MM.1S (cell line): ENCODE data around the gene PDE6B.
A peak's percentile ranks its signal among the peaks of the same experiment; 100 is the strongest.
"Not testable (repeated sequence)": the region's sequence is repeated elsewhere in the genome, so short reads cannot be mapped to it uniquely, and the experiment has no call there.

Source experiments
- DNase-seq: peaks from one replicate; pipeline ENCODE4 v3.0.0-alpha.2; 2015
- H2AFZ ChIP-seq: fragments of 300-600 bp; sonication (generic); 2 replicates; pipeline ENCODE4 v1.6.0; 2016; ENCODE audit warnings: antibody characterized with exemption, low read length
- H3F3A ChIP-seq: fragments of 300-600 bp; sonication (generic); 2 replicates; pipeline ENCODE4 v1.6.1; 2016; ENCODE audit warnings: mild to moderate bottlenecking, antibody characterized with exemption, low read length, moderate library complexity, mixed read lengths; ENCODE audit not compliant: insufficient read depth
- H3K27ac ChIP-seq: fragments of 300-600 bp; sonication (generic); 2 replicates; pipeline ENCODE4 v1.5.1; 2016; ENCODE audit warnings: mild to moderate bottlenecking, low read length
- H3K27me3 ChIP-seq: fragments of 300-600 bp; sonication (generic); replicated peaks from 2 replicates; pipeline ENCODE4 v1.6.0; 2016; ENCODE audit warnings: low read length; ENCODE audit not compliant: insufficient read depth
- H3K36me3 ChIP-seq: fragments of 300-600 bp; sonication (generic); replicated peaks from 2 replicates; pipeline ENCODE4 v1.6.1; 2016; ENCODE audit warnings: mild to moderate bottlenecking, low read length, mixed read lengths; ENCODE audit not compliant: insufficient read depth
- H3K4me1 ChIP-seq: fragments of 300-600 bp; sonication (generic); 2 replicates; pipeline ENCODE4 v1.6.1; 2016; ENCODE audit warnings: low read length, mixed read lengths
- H3K4me2 ChIP-seq: fragments of 300-600 bp; sonication (generic); 2 replicates; pipeline ENCODE4 v1.6.0; 2016; ENCODE audit warnings: low read depth, low read length
- H3K4me3 ChIP-seq: fragments of 300-600 bp; sonication (generic); 2 replicates; pipeline ENCODE4 v1.5.1; 2016; ENCODE audit warnings: low read length, mixed read lengths
- H3K79me2 ChIP-seq: fragments of 300-600 bp; sonication (generic); 2 replicates; pipeline ENCODE4 v1.6.1; 2016; ENCODE audit warnings: mixed run types, low read length, mixed read lengths
- H3K9ac ChIP-seq: fragments of 300-600 bp; sonication (generic); 2 replicates; pipeline ENCODE4 v1.6.1; 2016; ENCODE audit warnings: low read length, mixed read lengths
- H3K9me2 ChIP-seq: fragments of 300-600 bp; sonication (generic); replicated peaks from 2 replicates; pipeline ENCODE4 v1.6.1; 2016; ENCODE audit warnings: mild to moderate bottlenecking, low read length, mixed read lengths; ENCODE audit not compliant: insufficient read depth
- H3K9me3 ChIP-seq: fragments of 300-600 bp; sonication (generic); replicated peaks from 2 replicates; pipeline ENCODE4 v1.6.1; 2016; ENCODE audit warnings: mild to moderate bottlenecking, low read length, mixed read lengths; ENCODE audit not compliant: insufficient read depth
- H4K20me1 ChIP-seq: fragments of 300-600 bp; sonication (generic); 2 replicates; pipeline ENCODE4 v1.6.1; 2016; ENCODE audit warnings: mild to moderate bottlenecking, low read length, moderate library complexity, mixed read lengths; ENCODE audit not compliant: insufficient read depth
- EZH2 ChIP-seq: fragments of 300-600 bp; sonication (generic); optimal IDR thresholded peaks from 2 replicates; pipeline ENCODE3; 2017; ENCODE audit warnings: low read depth, mild to moderate bottlenecking, antibody characterized with exemption, low read length, mixed read lengths
- EZH2phosphoT487 ChIP-seq: fragments of 300-600 bp; sonication (generic); IDR thresholded peaks from 2 replicates; pipeline ENCODE4 v1.6.1; 2018; ENCODE audit warnings: antibody characterized with exemption, low read length
- TF ChIP-seq, protein P1 (sequence below): fragments of 300-600 bp; sonication (generic); IDR thresholded peaks from 2 replicates; pipeline ENCODE4 v1.5.1; 2016; ENCODE audit warnings: antibody characterized with exemption, low read length, mixed read lengths

PDE6B gene

DNA sequence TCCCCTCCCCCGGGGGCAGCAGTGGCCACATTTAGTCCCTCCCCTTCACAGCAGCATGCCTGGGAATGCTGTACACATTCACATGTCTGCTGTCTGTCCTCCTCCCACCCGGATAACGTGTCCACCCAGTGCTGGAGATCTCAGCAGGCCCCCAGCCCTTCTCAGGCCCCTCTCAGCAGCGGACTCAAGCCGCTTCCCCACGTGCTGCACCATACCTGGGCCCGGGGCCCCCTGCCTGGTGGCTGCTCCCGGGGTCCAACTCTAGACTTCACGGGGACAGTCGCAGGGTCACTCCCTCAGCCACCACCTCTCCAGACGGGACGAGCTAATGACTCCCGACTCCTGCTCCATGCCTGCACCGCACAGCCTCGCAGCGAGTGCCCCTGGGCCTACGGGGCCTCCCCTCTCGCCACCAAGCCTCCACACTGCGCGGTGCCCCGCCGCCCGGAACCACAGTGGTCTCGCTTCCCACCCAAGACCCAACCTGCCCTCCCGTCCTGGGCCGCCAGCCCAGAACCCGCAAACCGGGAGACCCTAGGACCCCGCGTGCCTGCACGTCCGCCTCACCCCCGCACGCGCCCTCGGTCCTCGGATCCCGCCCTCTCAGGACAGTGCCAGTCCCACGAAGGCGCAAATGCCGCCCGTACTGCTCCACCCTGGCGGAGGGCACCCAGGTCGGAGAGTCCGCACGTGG, 79.0 kb downstream of the PDE6B start:
- no peaks in the 10 kb centered on the region for H3K79me2 ChIP-seq
- no peaks in the 10 kb centered on the region for H3K9me3 ChIP-seq
- H3K36me3 ChIP-seq, result no peaks in the 10 kb centered on the region
- no peak overlapping the region for H3K4me2 ChIP-seq
- DNase-seq, result no peak
- H3K9me2 ChIP-seq, result no peaks in the 10 kb centered on the region
- H3K4me3 ChIP-seq, result no peak overlapping the region
- H3K27ac ChIP-seq, result no peak overlapping the region
- no peaks in the 10 kb centered on the region for H3K27me3 ChIP-seq
- no peak overlapping the region for H3K9ac ChIP-seq
- no peaks in the 10 kb centered on the region for H3F3A ChIP-seq
- H2AFZ ChIP-seq, result no peak overlapping the region
- TF ChIP-seq, protein P1, sequence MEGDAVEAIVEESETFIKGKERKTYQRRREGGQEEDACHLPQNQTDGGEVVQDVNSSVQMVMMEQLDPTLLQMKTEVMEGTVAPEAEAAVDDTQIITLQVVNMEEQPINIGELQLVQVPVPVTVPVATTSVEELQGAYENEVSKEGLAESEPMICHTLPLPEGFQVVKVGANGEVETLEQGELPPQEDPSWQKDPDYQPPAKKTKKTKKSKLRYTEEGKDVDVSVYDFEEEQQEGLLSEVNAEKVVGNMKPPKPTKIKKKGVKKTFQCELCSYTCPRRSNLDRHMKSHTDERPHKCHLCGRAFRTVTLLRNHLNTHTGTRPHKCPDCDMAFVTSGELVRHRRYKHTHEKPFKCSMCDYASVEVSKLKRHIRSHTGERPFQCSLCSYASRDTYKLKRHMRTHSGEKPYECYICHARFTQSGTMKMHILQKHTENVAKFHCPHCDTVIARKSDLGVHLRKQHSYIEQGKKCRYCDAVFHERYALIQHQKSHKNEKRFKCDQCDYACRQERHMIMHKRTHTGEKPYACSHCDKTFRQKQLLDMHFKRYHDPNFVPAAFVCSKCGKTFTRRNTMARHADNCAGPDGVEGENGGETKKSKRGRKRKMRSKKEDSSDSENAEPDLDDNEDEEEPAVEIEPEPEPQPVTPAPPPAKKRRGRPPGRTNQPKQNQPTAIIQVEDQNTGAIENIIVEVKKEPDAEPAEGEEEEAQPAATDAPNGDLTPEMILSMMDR, result no peak
- TF ChIP-seq EZH2 (no peak), EZH2phosphoT487 (no peak)
- no peaks in the 10 kb centered on the region for H3K4me1 ChIP-seq
- H4K20me1 ChIP-seq, result no peaks in the 10 kb centered on the region

DNA sequence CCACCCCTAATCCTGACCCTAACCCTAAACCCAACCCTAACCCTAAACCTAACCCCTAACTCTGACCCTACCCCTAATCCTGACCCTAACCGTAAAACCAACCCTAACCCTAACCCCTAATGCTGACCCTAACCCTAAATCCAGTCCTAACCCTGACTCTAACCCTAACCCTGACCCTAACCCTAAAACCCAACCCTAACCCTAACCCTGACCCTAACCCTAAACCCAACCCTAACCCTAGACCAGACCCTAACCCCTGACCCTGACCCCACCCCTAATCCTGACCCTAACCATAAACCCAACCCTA, 79.6 kb downstream of the PDE6B start:
- H3K36me3 ChIP-seq, result no peaks in the 10 kb centered on the region
- H3K9ac ChIP-seq, result no peak overlapping the region
- DNase-seq, result no peak
- no peaks in the 10 kb centered on the region for H3K79me2 ChIP-seq
- H3K4me1 ChIP-seq, result no peaks in the 10 kb centered on the region
- TF ChIP-seq, protein P1, result no peak
- TF ChIP-seq EZH2 (no peak), EZH2phosphoT487 (no peak)
- no peak overlapping the region for H3K27ac ChIP-seq
- H3K4me2 ChIP-seq, result no peak overlapping the region
- no peaks in the 10 kb centered on the region for H3F3A ChIP-seq
- H3K27me3 ChIP-seq, result no peaks in the 10 kb centered on the region
- no peaks in the 10 kb centered on the region for H4K20me1 ChIP-seq
- H3K9me3 ChIP-seq, result no peaks in the 10 kb centered on the region
- H2AFZ ChIP-seq, result no peak overlapping the region
- H3K4me3 ChIP-seq, result no peak overlapping the region
- no peaks in the 10 kb centered on the region for H3K9me2 ChIP-seq

DNA sequence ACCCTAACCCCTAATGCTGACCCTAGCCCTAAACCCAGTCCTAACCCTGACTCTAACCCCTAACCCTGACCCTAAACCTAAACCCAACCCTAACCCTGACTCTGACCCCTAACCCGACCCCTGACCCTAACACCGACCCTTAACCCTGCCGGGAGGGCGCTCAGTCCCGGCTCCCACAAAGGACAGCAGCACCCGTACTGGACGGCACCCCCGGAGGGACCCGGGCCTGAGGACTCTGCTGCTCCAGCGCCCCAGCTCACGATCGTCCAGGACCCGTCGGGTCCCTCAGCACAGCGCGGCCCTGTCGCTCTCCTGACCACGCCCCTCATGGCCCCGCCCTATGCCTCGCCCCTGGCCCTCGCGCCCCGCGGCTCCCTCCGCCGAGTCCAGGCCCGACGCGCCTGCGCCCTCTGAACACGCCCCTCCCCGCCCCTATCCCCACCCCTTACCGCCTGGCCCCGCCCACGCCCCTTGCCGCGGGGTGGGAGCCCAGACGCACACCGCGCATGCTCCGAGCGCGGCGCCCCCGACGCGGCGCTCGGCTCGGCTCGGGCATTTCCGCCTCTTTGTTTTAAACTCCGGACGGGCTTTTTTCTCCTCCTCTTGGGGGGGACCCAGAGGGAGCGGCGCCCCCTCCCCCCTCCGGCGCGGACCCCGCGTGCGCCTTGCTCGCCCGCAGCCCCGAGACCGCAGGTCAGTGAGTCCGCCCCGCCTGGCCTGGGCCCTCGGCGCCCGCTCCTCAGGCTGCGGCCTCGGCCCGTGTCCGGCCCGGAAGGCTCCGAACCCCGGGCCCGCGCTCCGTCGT, 80.1 kb downstream of the PDE6B start, which contains the start of gene PCGF3:
Gene PCGF3, plus strand, starts transcription at position 555 of the 805 bp plus-strand sequence. CDS start 27,849 bp downstream, outside the sequence.
- peak; percentile 53 for DNase-seq
- Histone ChIP-seq H3K9ac (peak within 1 kb of the TSS; percentile 70; the same call in 1 of the 2 replicates), H3K79me2 (no peaks in the 10 kb centered on the region), H3K27me3 (no peaks in the 10 kb centered on the region), H3F3A (no peaks in the 10 kb centered on the region), H3K36me3 (no peaks in the 10 kb centered on the region), H3K4me2 (peak within 1 kb of the TSS; percentile 49; the same call in 1 of the 2 replicates), H3K4me3 (peak within 1 kb of the TSS; percentile 59), H3K9me2 (no peaks in the 10 kb centered on the region), H3K27ac (no peak within 1 kb of the TSS), H4K20me1 (no peaks in the 10 kb centered on the region), H2AFZ (peak within 1 kb of the TSS; percentile 42), H3K4me1 (no peaks in the 10 kb centered on the region), H3K9me3 (no peaks in the 10 kb centered on the region)
- TF ChIP-seq, protein P1, result no peak
- TF ChIP-seq EZH2phosphoT487, result no peak
- TF ChIP-seq EZH2, result no peak

DNA sequence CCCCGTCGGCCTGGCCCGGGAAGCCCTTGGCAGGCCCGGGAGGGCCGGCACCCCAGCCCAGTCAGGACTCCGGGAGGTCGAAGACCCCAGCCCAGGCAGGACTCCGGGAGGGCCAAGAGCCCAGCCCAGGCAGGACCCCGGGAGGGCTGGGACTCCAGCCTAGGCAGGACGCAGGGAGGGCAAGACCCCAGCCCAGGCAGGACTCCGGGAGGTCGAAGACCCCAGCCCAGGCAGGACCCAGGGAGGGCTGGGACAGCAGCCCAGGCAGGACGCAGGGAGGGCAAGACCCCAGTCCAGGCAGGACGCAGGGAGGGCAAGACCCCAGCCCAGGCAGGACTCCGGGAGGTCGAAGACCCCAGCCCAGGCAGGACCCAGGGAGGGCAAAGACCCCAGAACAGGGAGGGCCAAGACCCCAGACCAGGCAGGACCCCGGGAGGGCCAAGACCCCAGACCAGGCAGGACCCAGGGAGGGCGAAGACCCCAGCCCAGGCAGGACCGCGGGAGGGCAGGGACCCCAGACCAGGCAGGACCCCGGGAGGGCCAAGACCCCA, 80.8 kb downstream of the PDE6B start:
- not testable (repeated sequence) for H4K20me1 ChIP-seq, H3K36me3 ChIP-seq, DNase-seq, H3K79me2 ChIP-seq, H3K27me3 ChIP-seq, H3K9me3 ChIP-seq, H3K9me2 ChIP-seq, H3K27ac ChIP-seq, H3K4me1 ChIP-seq, H3F3A ChIP-seq, H2AFZ ChIP-seq
- H3K4me2 ChIP-seq, result peak overlapping the region; percentile 49; the same call in 1 of the 2 replicates
- H3K4me3 ChIP-seq, result peak overlapping the region; percentile 59
- peak overlapping the region; percentile 70; the same call in 1 of the 2 replicates for H3K9ac ChIP-seq
